Skeletal muscle tissue (tissue), 4 donors: Measurements from ENCODE around the gene RAD51AP1. TPM values are rescaled to one million over a fixed set of nuclear protein-coding genes. Genes with fewer than 3 reads are reported as not detected.
"Not testable (repeated sequence)": the region's sequence is repeated elsewhere in the genome, so short reads cannot be mapped to it uniquely, and the experiment has no call there.

Experiments
- H3K27ac ChIP-seq: one replicate; pipeline ENCODE4 v1.7.0; 2013; ENCODE audit warnings: mild to moderate bottlenecking, low read depth, low read length, inconsistent platforms
- H3K27me3 ChIP-seq, 3 donors: one replicate each; pipeline ENCODE4 v1.7.0; 2013; ENCODE audit warnings: low read length in 3 of 3; ENCODE audit not compliant: control insufficient read depth in 3 of 3, insufficient read depth in 3 of 3
- H3K36me3 ChIP-seq, 3 donors: one replicate each; pipeline ENCODE4 v1.7.0; 2013; ENCODE audit warnings: low read length in 3 of 3; ENCODE audit not compliant: control insufficient read depth in 3 of 3, insufficient read depth in 3 of 3
- H3K4me1 ChIP-seq, 3 donors: one replicate each; pipeline ENCODE4 v1.7.0; 2013; ENCODE audit warnings: low read length in 3 of 3, mild to moderate bottlenecking in 3 of 3; ENCODE audit not compliant: control insufficient read depth in 3 of 3, insufficient read depth in 3 of 3
- H3K4me3 ChIP-seq, 3 donors: one replicate each; pipeline ENCODE4 v1.7.0; 2013; ENCODE audit warnings: low read length in 3 of 3
- H3K9ac ChIP-seq, 3 donors: one replicate each; pipeline ENCODE4 v1.7.0; 2013; ENCODE audit warnings: low read length in 3 of 3, mild to moderate bottlenecking in 3 of 3, moderate library complexity in 2 of 3, low read depth in 1 of 3
- H3K9me3 ChIP-seq, 3 donors: one replicate each; pipeline ENCODE4 v1.7.0; 2013; ENCODE audit warnings: low read length in 3 of 3; ENCODE audit not compliant: control insufficient read depth in 3 of 3
- total RNA-seq: library from RNA; depleted of rRNA; stranded (reverse); fragments of >200 nt; gene quantifications from one replicate; pipeline ENCODE4 v1.2.3, GENCODE V29; 2014
- donor health status: Osteomylitis.

RAD51AP1 gene
- total RNA-seq, 1 donor from 2014 or later = 4.2 TPM

- not testable (repeated sequence) for H3K4me1 ChIP-seq, H3K4me3 ChIP-seq, H3K27ac ChIP-seq, H3K9me3 ChIP-seq, H3K9ac ChIP-seq, H3K36me3 ChIP-seq, H3K27me3 ChIP-seq
Measured at GRCh38 chr12:4509269-4509668, 29.4 kb upstream of the RAD51AP1 start.

- H3K27me3 ChIP-seq = no peaks in the 10 kb centered on the region
- no peak overlapping the region for H3K27ac ChIP-seq
- H3K9me3 ChIP-seq = no peaks in the 10 kb centered on the region
- H3K4me3 ChIP-seq = no peak overlapping the region
- no peaks in the 10 kb centered on the region for H3K4me1 ChIP-seq
- H3K9ac ChIP-seq = no peak overlapping the region
- H3K36me3 ChIP-seq = peaks cover 2 to 14% (median 3%) of the 10 kb centered on the region in 3 donors
Measured at GRCh38 chr12:4518106-4518728, 20.5 kb upstream of the RAD51AP1 start.

- not testable (repeated sequence) for H3K4me1 ChIP-seq, H3K9ac ChIP-seq, H3K9me3 ChIP-seq, H3K36me3 ChIP-seq, H3K27me3 ChIP-seq, H3K27ac ChIP-seq, H3K4me3 ChIP-seq
Measured at GRCh38 chr12:4523443-4523842, 15.2 kb upstream of the RAD51AP1 start.

- no peak overlapping the region for H3K9ac ChIP-seq
- peaks cover 2 to 21% (median 3%) of the 10 kb centered on the region in 3 donors for H3K36me3 ChIP-seq
- no peaks in the 10 kb centered on the region for H3K9me3 ChIP-seq
Measured at GRCh38 chr12:4526923-4527546, 11.7 kb upstream of the RAD51AP1 start.

GRCh38 chr12:4530160-4530559, 8.5 kb upstream of the RAD51AP1 start:
- Histone ChIP-seq H3K9me3 (no peaks in the 10 kb centered on the region), H3K27me3 (no peaks in the 10 kb centered on the region), H3K9ac (no peak overlapping the region), H3K4me3 (no peak overlapping the region), H3K4me1 (no peaks in the 10 kb centered on the region), H3K27ac (no peak overlapping the region), H3K36me3 (peaks cover 11 to 28% (median 28%) of the 10 kb centered on the region in 3 donors)

More at GRCh38 chr12:4526923-4527546, 11.7 kb upstream of the RAD51AP1 start:
- Histone ChIP-seq H3K4me1 (no peaks in the 10 kb centered on the region), H3K27me3 (no peaks in the 10 kb centered on the region), H3K27ac (no peak overlapping the region), H3K4me3 (no peak overlapping the region)

- no peaks in the 10 kb centered on the region for H3K27me3 ChIP-seq
- no peak overlapping the region for H3K27ac ChIP-seq
- no peak overlapping the region for H3K9ac ChIP-seq
- H3K4me3 ChIP-seq = no peak overlapping the region
- no peaks in the 10 kb centered on the region for H3K9me3 ChIP-seq
- no peaks in the 10 kb centered on the region for H3K4me1 ChIP-seq
- H3K36me3 ChIP-seq = peaks cover 11 to 30% (median 28%) of the 10 kb centered on the region in 3 donors
Measured at GRCh38 chr12:4530982-4531586, 7.6 kb upstream of the RAD51AP1 start.

GRCh38 chr12:4535092-4535491, 3.6 kb upstream of the RAD51AP1 start:
- Histone ChIP-seq H3K27ac (no peak overlapping the region), H3K36me3 (peaks cover 11 to 30% (median 18%) of the 10 kb centered on the region in 3 donors), H3K4me3 (no peak overlapping the region), H3K27me3 (no peaks in the 10 kb centered on the region), H3K9me3 (no peaks in the 10 kb centered on the region), H3K9ac (no peak overlapping the region), H3K4me1 (peaks cover 0 to 17% (median 9%) of the 10 kb centered on the region in 3 donors)

- Histone ChIP-seq H3K4me3 (no peak overlapping the region), H3K27me3 (no peaks in the 10 kb centered on the region), H3K36me3 (peaks cover 11 to 30% (median 18%) of the 10 kb centered on the region in 3 donors), H3K27ac (no peak overlapping the region), H3K9ac (no peak overlapping the region), H3K4me1 (peaks cover 0 to 17% (median 9%) of the 10 kb centered on the region in 3 donors), H3K9me3 (no peaks in the 10 kb centered on the region)
Measured at GRCh38 chr12:4535871-4536270, 2.8 kb upstream of the RAD51AP1 start.

- Histone ChIP-seq H3K4me3 (peak overlapping the region; percentile 81 to 98 (median 98)), H3K27me3 (no peaks in the 10 kb centered on the region), H3K9me3 (no peaks in the 10 kb centered on the region), H3K27ac (no peak overlapping the region), H3K36me3 (peaks cover 0 to 9% (median under 1%) of the 10 kb centered on the region in 3 donors), H3K9ac (peak overlapping the region; percentile 76 to 95 (median 90)), H3K4me1 (peaks cover 0 to 17% (median 9%) of the 10 kb centered on the region in 3 donors)
Measured at GRCh38 chr12:4539167-4539870, 629 bp downstream of the RAD51AP1 start.
